22Rv1 (cell line): Measurements from ENCODE around the gene LAPTM5.

ENCODE experiments used
- CTCF ChIP-seq: fragments of 450-650 bp; IDR thresholded peaks from 2 replicates; pipeline ENCODE4 v1.5.1; 2017; ENCODE audit warnings: mild to moderate bottlenecking
- ZFX ChIP-seq: fragments of 450-650 bp; IDR thresholded peaks from 2 replicates; pipeline ENCODE4 v1.6.1; 2017; ENCODE audit warnings: antibody characterized with exemption, borderline replicate concordance

- TF ChIP-seq CTCF: no peak
- no peak for TF ChIP-seq ZFX
These were observed 32.0 kb upstream of the LAPTM5 start for GRCh38 chr1:30789388-30790255.
